Osteoblast (primary cell): ENCODE data around the gene NADK. TPM values are rescaled to one million over a fixed set of nuclear protein-coding genes. Genes with fewer than 3 reads are reported as not detected.

ENCODE experiments used
- DNase-seq: peaks from one replicate; pipeline ENCODE4 v3.0.0; 2011; ENCODE audit warnings: low spot score, mixed read lengths; ENCODE audit not compliant: insufficient read length; ENCODE audit errors: missing footprints
- H2AFZ ChIP-seq: 2 replicates; pipeline ENCODE4 v1.6.0; 2011; ENCODE audit warnings: mild to moderate bottlenecking, low read length
- H3K27ac ChIP-seq: 2 replicates; pipeline ENCODE4 v1.5.1; 2011; ENCODE audit warnings: mild to moderate bottlenecking, low read depth, low read length, moderate library complexity
- H3K27me3 ChIP-seq: 2 replicates; pipeline ENCODE4 v1.6.0; 2012; ENCODE audit warnings: mild to moderate bottlenecking, control low read depth, inconsistent platforms, low read length, moderate library complexity; ENCODE audit not compliant: insufficient read depth
- H3K36me3 ChIP-seq: 2 replicates; pipeline ENCODE4 v1.5.1; 2011; ENCODE audit warnings: mild to moderate bottlenecking, low read length, control low read depth, moderate library complexity; ENCODE audit not compliant: insufficient read depth
- H3K4me1 ChIP-seq: 2 replicates; pipeline ENCODE4 v1.5.1; 2011; ENCODE audit warnings: mild to moderate bottlenecking, low read length, control low read depth, moderate library complexity; ENCODE audit not compliant: insufficient read depth
- H3K4me2 ChIP-seq: 2 replicates; pipeline ENCODE4 v1.6.0; 2011; ENCODE audit warnings: mild to moderate bottlenecking, low read length; ENCODE audit not compliant: insufficient read depth
- H3K4me3 ChIP-seq: fragments of 200-600 bp; sonication (generic); 3 replicates; pipeline ENCODE4 v1.5.1; 2012; ENCODE audit warnings: mild to moderate bottlenecking, low read length, inconsistent platforms; ENCODE audit not compliant: insufficient read depth
- H3K79me2 ChIP-seq: 2 replicates; pipeline ENCODE4 v1.6.0; 2012; ENCODE audit warnings: mild to moderate bottlenecking, low read length, control low read depth, inconsistent platforms; ENCODE audit not compliant: insufficient read depth
- H3K9me3 ChIP-seq: 2 replicates; pipeline ENCODE4 v1.5.1; 2011; ENCODE audit warnings: low read depth, low read length, control low read depth
- H4K20me1 ChIP-seq: 2 replicates; pipeline ENCODE4 v1.6.0; 2012; ENCODE audit warnings: mild to moderate bottlenecking, low read length, control low read depth; ENCODE audit not compliant: insufficient read depth
- CTCF ChIP-seq: IDR thresholded peaks from 2 replicates; pipeline ENCODE4 v1.5.1; 2011; ENCODE audit warnings: mild to moderate bottlenecking, low read depth, low read length, moderate library complexity; ENCODE audit errors: extremely low read depth
- total RNA-seq: library from RNA; depleted of rRNA; stranded (reverse); fragments of >200 nt; gene quantifications from 2 replicates; pipeline ENCODE4 v1.2.3, GENCODE V29; 2012

The NADK gene
- total RNA-seq, 1 donor: 45.6 TPM

GRCh38 chr1:1794999-1795398 is 16.7 kb upstream of the NADK start:
- peaks cover 81% of the 10 kb centered on the region for H3K36me3 ChIP-seq
- no peaks in the 10 kb centered on the region for H3K9me3 ChIP-seq

GRCh38 chr1:1793481-1794244 is 15.4 kb upstream of the NADK start:
- Histone ChIP-seq H3K4me1 (peaks cover 1% of the 10 kb centered on the region), H3K9me3 (no peaks in the 10 kb centered on the region), H3K4me3 (no peak overlapping the region), H3K4me2 (no peak overlapping the region), H3K27ac (peak overlapping the region; percentile 12), H2AFZ (no peak overlapping the region), H4K20me1 (peaks cover 52% of the 10 kb centered on the region), H3K36me3 (peaks cover 81% of the 10 kb centered on the region), H3K79me2 (peaks cover 85% of the 10 kb centered on the region), H3K27me3 (no peaks in the 10 kb centered on the region)
- DNase-seq: peak; percentile 71
- TF ChIP-seq CTCF: no peak

More at GRCh38 chr1:1794999-1795398, 16.7 kb upstream of the NADK start:
- Histone ChIP-seq H3K4me2 (no peak overlapping the region), H2AFZ (no peak overlapping the region), H3K4me3 (no peak overlapping the region), H3K27ac (no peak overlapping the region), H4K20me1 (peaks cover 53% of the 10 kb centered on the region), H3K4me1 (no peaks in the 10 kb centered on the region), H3K27me3 (no peaks in the 10 kb centered on the region), H3K79me2 (peaks cover 86% of the 10 kb centered on the region)
- DNase-seq: peak; percentile 23
- no peak for TF ChIP-seq CTCF

- H3K79me2 ChIP-seq: peaks cover 63% of the 10 kb centered on the region
- no peak overlapping the region for H2AFZ ChIP-seq
- H3K4me3 ChIP-seq: no peak overlapping the region
- peaks cover 4% of the 10 kb centered on the region for H3K4me1 ChIP-seq
- no peak overlapping the region for H3K4me2 ChIP-seq
- peak; percentile 80 for DNase-seq
- H3K27me3 ChIP-seq: no peaks in the 10 kb centered on the region
- H3K36me3 ChIP-seq: peaks cover 76% of the 10 kb centered on the region
- peak; percentile 46 for TF ChIP-seq CTCF
- H3K9me3 ChIP-seq: no peaks in the 10 kb centered on the region
- H4K20me1 ChIP-seq: peaks cover 42% of the 10 kb centered on the region
- peak overlapping the region; percentile 8 for H3K27ac ChIP-seq
Measured at GRCh38 chr1:1788646-1789431, 10.6 kb upstream of the NADK start.

GRCh38 chr1:1788136-1788535 is 9.9 kb upstream of the NADK start:
- Histone ChIP-seq H3K79me2 (peaks cover 56% of the 10 kb centered on the region), H3K27me3 (no peaks in the 10 kb centered on the region), H2AFZ (no peak overlapping the region), H4K20me1 (peaks cover 41% of the 10 kb centered on the region), H3K4me2 (no peak overlapping the region), H3K36me3 (peaks cover 69% of the 10 kb centered on the region), H3K4me3 (no peak overlapping the region), H3K27ac (peak overlapping the region; percentile 1), H3K9me3 (no peaks in the 10 kb centered on the region), H3K4me1 (peaks cover 7% of the 10 kb centered on the region)
- TF ChIP-seq CTCF: no peak
- DNase-seq: peak; percentile 66
